Adrenal gland (tissue), 5 donors: ENCODE data around the gene KIF5A.

Experiments used
- CTCF ChIP-seq, 6 experiments: fragments of 450-650 bp in 4 of 6; fragments of 200-600 bp in 2 of 6; sonication (generic) in 1 of 6; IDR thresholded peaks; 1 replicate in 5 of 6; 2 replicates in 1 of 6; pipeline versions ENCODE4 v1.5.1 to v1.8.0; 2016 to 2021; ENCODE audit warnings: antibody characterized with exemption in 6 of 6, mild to moderate bottlenecking in 2 of 6, moderate library complexity in 1 of 6
- POLR2A ChIP-seq, 2 donors: fragments of 450-650 bp; IDR thresholded peaks; one replicate each; pipeline ENCODE4 v1.6.1; 2017; ENCODE audit warnings: antibody characterized with exemption in 2 of 2, mild to moderate bottlenecking in 2 of 2, moderate library complexity in 1 of 2
- donor health status: DM: no; HTN: no; CAD: no.

- no peak for TF ChIP-seq CTCF (IDR thresholded peaks at IDR 0.05)
- TF ChIP-seq POLR2A (IDR thresholded peaks at IDR 0.05): no peak
Measured at GRCh38 chr12:57554453-57554852, 4.6 kb downstream of the KIF5A start.
